ENCODE data around the gene CDKN2AIP. TPM values are rescaled to one million over a fixed set of nuclear protein-coding genes. Genes with fewer than 3 reads are reported as not detected.

CDKN2AIP gene
- total RNA-seq, 1 experiment from 2014 or later, result 13.4 TPM

DNA sequence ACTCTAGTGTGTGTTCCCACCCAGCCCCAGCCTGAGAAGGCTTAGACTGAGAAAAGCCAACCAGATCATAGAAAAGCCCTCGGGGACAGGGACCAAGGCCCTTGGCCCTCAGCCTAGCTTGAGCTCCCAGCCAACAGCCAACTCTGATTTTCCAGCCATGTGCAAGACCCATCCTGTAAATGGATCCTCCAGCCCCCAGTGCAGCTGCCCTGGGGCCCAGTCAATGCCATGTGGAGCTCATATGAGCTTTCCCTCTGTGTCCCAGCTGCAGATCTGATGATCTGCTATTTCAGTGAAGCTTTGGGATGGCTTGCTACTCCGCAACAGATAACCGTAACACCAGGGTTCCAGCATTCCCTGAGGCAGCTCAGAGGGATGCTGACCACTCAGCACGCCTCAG, 40.5 kb upstream of the CDKN2AIP start:
- ChIA-PET POLR2A (interaction anchor here (0.9 kb wide), 1 partner anchor 49 kb away, joined by 4 read pairs; no protein-coding TSS in a partner anchor), CTCF (interaction anchor here (0.6 to 1.9 kb wide), 5 partner anchors 16 to 465 kb away, joined by 3 to 5 read pairs (median 4); no protein-coding TSS in a partner anchor)
- no TSS peak for BruUV-seq (replicated peaks)
- no peak overlapping the region for H3K4me3 Mint-ChIP-seq (ENCODE audit: unreplicated experiment)
- no peaks in the 10 kb centered on the region for H3K27me3 Mint-ChIP-seq (ENCODE audit: insufficient read depth, unreplicated experiment)
- H3K4me1 Mint-ChIP-seq (ENCODE audit: insufficient read depth, unreplicated experiment), result peaks cover 13% of the 10 kb centered on the region
- no peak for DNase-seq (ENCODE audit: unreplicated experiment)
- no peak for TF ChIP-seq CTCF (IDR thresholded peaks at IDR 0.05; ENCODE audit: unreplicated experiment)
- intact Hi-C loops (cut with micrococcal nuclease), result loop anchor here (10.0 kb wide), 1 partner anchor 109 kb away; no protein-coding TSS in a partner anchor
- H3K27ac Mint-ChIP-seq (ENCODE audit: low read depth, unreplicated experiment), result no peak overlapping the region
- H3K9me3 Mint-ChIP-seq (ENCODE audit: unreplicated experiment), result no peaks in the 10 kb centered on the region
- no peaks in the 10 kb centered on the region for H3K36me3 Mint-ChIP-seq (ENCODE audit: insufficient read depth, unreplicated experiment)

- Mint-ChIP-seq H3K9me3 (ENCODE audit: unreplicated experiment) (no peaks in the 10 kb centered on the region), H3K27me3 (ENCODE audit: insufficient read depth, unreplicated experiment) (no peaks in the 10 kb centered on the region), H3K4me3 (ENCODE audit: unreplicated experiment) (no peak overlapping the region), H3K36me3 (ENCODE audit: insufficient read depth, unreplicated experiment) (no peaks in the 10 kb centered on the region), H3K4me1 (ENCODE audit: insufficient read depth, unreplicated experiment) (peaks cover 13% of the 10 kb centered on the region), H3K27ac (ENCODE audit: low read depth, unreplicated experiment) (no peak overlapping the region)
- POLR2A ChIA-PET, result no interaction called here
- CTCF ChIA-PET, result interaction anchor here (0.7 to 1.4 kb wide), 5 partner anchors 8 to 315 kb away, joined by 3 to 4 read pairs (median 3); no protein-coding TSS in a partner anchor
- BruUV-seq (replicated peaks), result no TSS peak
- TF ChIP-seq CTCF (IDR thresholded peaks at IDR 0.05; ENCODE audit: unreplicated experiment), result no peak
- no peak for DNase-seq (ENCODE audit: unreplicated experiment)
- intact Hi-C loops (cut with micrococcal nuclease), result loop anchor here (10.0 kb wide), 1 partner anchor 111 kb away; no protein-coding TSS in a partner anchor
Observed at GRCh38 chr4:183405303-183405702, 39.1 kb upstream of the CDKN2AIP start.

- TF ChIP-seq CTCF (IDR thresholded peaks at IDR 0.05; ENCODE audit: unreplicated experiment), result peak; percentile 98
- Mint-ChIP-seq H3K27me3 (ENCODE audit: insufficient read depth, unreplicated experiment) (no peaks in the 10 kb centered on the region), H3K36me3 (ENCODE audit: insufficient read depth, unreplicated experiment) (no peaks in the 10 kb centered on the region), H3K9me3 (ENCODE audit: unreplicated experiment) (no peaks in the 10 kb centered on the region), H3K27ac (ENCODE audit: low read depth, unreplicated experiment) (no peak overlapping the region), H3K4me3 (ENCODE audit: unreplicated experiment) (peak overlapping the region; percentile 38), H3K4me1 (ENCODE audit: insufficient read depth, unreplicated experiment) (peaks cover 13% of the 10 kb centered on the region)
- ChIA-PET CTCF (interaction anchor here (0.6 to 1.8 kb wide), 33 partner anchors 8 to 469 kb away, joined by 3 to 9 read pairs (median 5); partner anchors contain the start of gene CDKN2AIP), POLR2A (interaction anchor here (0.9 to 1.5 kb wide), 4 partner anchors 20 to 145 kb away, joined by 3 read pairs; partner anchors contain the start of gene CDKN2AIP)
- peak; percentile 75 for DNase-seq (ENCODE audit: unreplicated experiment)
- intact Hi-C loops (cut with micrococcal nuclease), result loop anchor here (1.0 to 10.0 kb wide), 4 partner anchors 112 to 468 kb away; no protein-coding TSS in a partner anchor
- BruUV-seq (replicated peaks), result no TSS peak
Observed at GRCh38 chr4:183407128-183407585, 37.3 kb upstream of the CDKN2AIP start.

DNA sequence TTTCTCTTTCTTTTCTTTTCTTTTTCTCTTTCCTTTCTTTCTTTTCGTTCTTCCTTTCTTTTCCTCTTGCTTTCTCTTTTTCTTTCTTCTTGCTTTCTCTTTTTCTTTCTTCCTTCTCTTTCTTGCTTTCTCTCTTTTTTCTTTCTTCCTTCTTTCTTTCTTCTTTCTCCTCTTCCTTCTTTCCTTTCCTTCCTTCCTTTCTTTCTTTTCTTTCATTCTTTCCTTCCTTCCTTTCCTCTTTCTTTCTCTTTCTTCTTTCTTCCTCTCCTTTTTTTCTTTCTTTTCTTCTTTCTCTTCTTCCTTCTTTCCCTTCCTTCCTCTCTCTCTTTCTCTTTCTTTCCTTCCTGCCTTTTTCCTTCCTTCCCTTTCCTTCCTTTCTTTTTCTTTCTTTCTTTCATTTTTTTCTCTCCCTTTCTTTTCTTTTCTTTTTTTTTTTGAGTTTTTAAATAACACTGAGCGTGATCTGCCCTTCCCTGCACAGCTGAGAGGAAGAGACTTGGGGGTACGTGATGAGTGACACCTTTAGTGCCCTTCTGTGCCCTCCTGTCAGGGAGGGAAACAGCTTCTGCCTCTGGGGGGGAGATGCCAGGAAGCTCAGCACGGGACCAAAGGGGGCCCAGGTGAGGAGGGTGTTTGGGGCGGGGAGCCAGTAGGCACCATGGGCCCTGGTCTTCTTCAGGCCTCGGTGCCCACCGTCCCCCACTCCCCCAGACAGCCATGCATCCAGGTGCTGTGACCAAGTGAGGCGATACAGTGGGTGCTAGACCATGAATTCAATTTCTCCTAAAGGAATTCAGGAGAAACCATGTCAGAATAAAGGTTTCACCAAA, 36.6 kb upstream of the CDKN2AIP start:
- H3K9me3 Mint-ChIP-seq (ENCODE audit: unreplicated experiment), result no peaks in the 10 kb centered on the region
- H3K4me1 Mint-ChIP-seq (ENCODE audit: insufficient read depth, unreplicated experiment), result peaks cover 13% of the 10 kb centered on the region
- DNase-seq (ENCODE audit: unreplicated experiment), result no peak
- H3K27ac Mint-ChIP-seq (ENCODE audit: low read depth, unreplicated experiment), result no peak overlapping the region
- no peak for TF ChIP-seq CTCF (IDR thresholded peaks at IDR 0.05; ENCODE audit: unreplicated experiment)
- CTCF ChIA-PET, result interaction anchor here (0.6 to 1.8 kb wide), 34 partner anchors 8 to 470 kb away, joined by 3 to 9 read pairs (median 5); partner anchors contain the start of gene CDKN2AIP
- no TSS peak for BruUV-seq (replicated peaks)
- no peaks in the 10 kb centered on the region for H3K27me3 Mint-ChIP-seq (ENCODE audit: insufficient read depth, unreplicated experiment)
- intact Hi-C loops (cut with micrococcal nuclease), result loop anchor here (1.0 to 10.0 kb wide), 4 partner anchors 113 to 469 kb away; no protein-coding TSS in a partner anchor
- H3K36me3 Mint-ChIP-seq (ENCODE audit: insufficient read depth, unreplicated experiment), result no peaks in the 10 kb centered on the region
- H3K4me3 Mint-ChIP-seq (ENCODE audit: unreplicated experiment), result peak overlapping the region; percentile 38
- POLR2A ChIA-PET, result interaction anchor here (0.9 to 1.5 kb wide), 3 partner anchors 19 to 52 kb away, joined by 3 read pairs; partner anchors contain the start of gene CDKN2AIP
